Measurements from ENCODE around the gene NR6A1. TPM values are rescaled to one million over a fixed set of nuclear protein-coding genes. Genes with fewer than 3 reads are reported as not detected.

Gene NR6A1
- total RNA-seq, 2 experiments from 2014 or later: 17.5 to 23.0 TPM

DNA sequence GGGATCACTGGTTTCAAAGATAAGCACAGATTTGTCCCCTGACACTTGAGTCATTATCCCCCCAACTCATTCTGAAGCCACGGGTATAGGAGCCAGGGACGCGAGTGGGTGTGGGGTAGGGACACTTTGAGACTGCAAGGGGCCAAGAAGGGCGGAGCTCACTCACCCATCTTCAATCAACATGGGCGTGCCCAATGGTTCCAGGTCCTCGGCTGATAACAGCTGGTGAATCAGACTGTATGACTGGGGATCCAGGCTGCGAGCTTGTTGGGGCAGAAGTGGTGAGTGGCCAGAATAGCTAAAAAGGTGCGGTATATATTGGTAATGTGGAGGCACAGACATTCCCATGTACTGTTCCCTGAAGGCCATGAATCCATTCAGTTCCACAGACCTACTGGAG, 233.2 kb downstream of the NR6A1 start:
- no peaks in the 10 kb centered on the region for H3K4me1 ChIP-seq (ENCODE audit: insufficient read depth, low read length, poor library complexity, severe bottlenecking)
- POLR2A ChIA-PET: no interaction called here
- peaks cover 51% of the 10 kb centered on the region for H3K36me3 ChIP-seq (ENCODE audit: insufficient read depth, low read length)
- CTCF ChIA-PET (ENCODE audit: unreplicated experiment): no interaction called here
- H3K27ac ChIP-seq (ENCODE audit: low read depth, low read length, poor library complexity, severe bottlenecking): no peak overlapping the region
- H2AFZ ChIP-seq (ENCODE audit: low read length): no peak overlapping the region
- no peaks in the 10 kb centered on the region for H3K9me3 ChIP-seq (ENCODE audit: low read length)
- TF ChIP-seq EZH2phosphoT487 (IDR thresholded peaks at IDR 0.05; ENCODE audit: borderline replicate concordance, low read depth, low read length): no peak
- TF ChIP-seq, protein P1, sequence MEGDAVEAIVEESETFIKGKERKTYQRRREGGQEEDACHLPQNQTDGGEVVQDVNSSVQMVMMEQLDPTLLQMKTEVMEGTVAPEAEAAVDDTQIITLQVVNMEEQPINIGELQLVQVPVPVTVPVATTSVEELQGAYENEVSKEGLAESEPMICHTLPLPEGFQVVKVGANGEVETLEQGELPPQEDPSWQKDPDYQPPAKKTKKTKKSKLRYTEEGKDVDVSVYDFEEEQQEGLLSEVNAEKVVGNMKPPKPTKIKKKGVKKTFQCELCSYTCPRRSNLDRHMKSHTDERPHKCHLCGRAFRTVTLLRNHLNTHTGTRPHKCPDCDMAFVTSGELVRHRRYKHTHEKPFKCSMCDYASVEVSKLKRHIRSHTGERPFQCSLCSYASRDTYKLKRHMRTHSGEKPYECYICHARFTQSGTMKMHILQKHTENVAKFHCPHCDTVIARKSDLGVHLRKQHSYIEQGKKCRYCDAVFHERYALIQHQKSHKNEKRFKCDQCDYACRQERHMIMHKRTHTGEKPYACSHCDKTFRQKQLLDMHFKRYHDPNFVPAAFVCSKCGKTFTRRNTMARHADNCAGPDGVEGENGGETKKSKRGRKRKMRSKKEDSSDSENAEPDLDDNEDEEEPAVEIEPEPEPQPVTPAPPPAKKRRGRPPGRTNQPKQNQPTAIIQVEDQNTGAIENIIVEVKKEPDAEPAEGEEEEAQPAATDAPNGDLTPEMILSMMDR (conservative IDR thresholded peaks at IDR 0.05; ENCODE audit: low read length): no peak
- no peak overlapping the region for H3K4me2 ChIP-seq (ENCODE audit: low read length)
- no peaks in the 10 kb centered on the region for H3K9me2 ChIP-seq (ENCODE audit: insufficient read depth, low read length)
- no peak overlapping the region for H3K4me3 ChIP-seq (ENCODE audit: low read depth, low read length, poor library complexity, severe bottlenecking)
- H3K79me2 ChIP-seq (ENCODE audit: insufficient read depth, low read depth, low read length): no peaks in the 10 kb centered on the region
- H4K20me1 ChIP-seq (ENCODE audit: insufficient read depth, low read length): no peaks in the 10 kb centered on the region
- no peak for DNase-seq (ENCODE audit: low spot score)
- intact Hi-C loops (cut with micrococcal nuclease; ENCODE audit: unreplicated experiment): no loop called here
- no TSS peak for BruUV-seq (replicated peaks)

GRCh38 chr9:124535846-124536245, 235.3 kb downstream of the NR6A1 start:
- intact Hi-C loops (cut with micrococcal nuclease; ENCODE audit: unreplicated experiment): loop anchor here (1.0 kb wide), 1 partner anchor 117 kb away; no protein-coding TSS in a partner anchor
- TF ChIP-seq EZH2phosphoT487 (IDR thresholded peaks at IDR 0.05; ENCODE audit: borderline replicate concordance, low read depth, low read length): no peak
- TF ChIP-seq, protein P1 (conservative IDR thresholded peaks at IDR 0.05; ENCODE audit: low read length): no peak
- CTCF ChIA-PET (ENCODE audit: unreplicated experiment): interaction anchor here (0.6 kb wide), 1 partner anchor 554 kb away, joined by 4 read pairs; no protein-coding TSS in a partner anchor

GRCh38 chr9:124532897-124533296, 238.2 kb downstream of the NR6A1 start:
- H3K9me2 ChIP-seq (ENCODE audit: insufficient read depth, low read length): no peaks in the 10 kb centered on the region
- no peak overlapping the region for H3K4me2 ChIP-seq (ENCODE audit: low read length)
- H3K79me2 ChIP-seq (ENCODE audit: insufficient read depth, low read depth, low read length): no peaks in the 10 kb centered on the region
- no peak overlapping the region for H3K27ac ChIP-seq (ENCODE audit: low read depth, low read length, poor library complexity, severe bottlenecking)
- CTCF ChIA-PET (ENCODE audit: unreplicated experiment): interaction anchor here (0.5 kb wide), 1 partner anchor 57 kb away, joined by 3 read pairs; no protein-coding TSS in a partner anchor
- no peaks in the 10 kb centered on the region for H4K20me1 ChIP-seq (ENCODE audit: insufficient read depth, low read length)
- H3K9me3 ChIP-seq (ENCODE audit: low read length): no peaks in the 10 kb centered on the region
- no peak overlapping the region for H2AFZ ChIP-seq (ENCODE audit: low read length)
- H3K4me1 ChIP-seq (ENCODE audit: insufficient read depth, low read length, poor library complexity, severe bottlenecking): no peaks in the 10 kb centered on the region
- intact Hi-C loops (cut with micrococcal nuclease; ENCODE audit: unreplicated experiment): no loop called here
- no peak for TF ChIP-seq EZH2phosphoT487 (IDR thresholded peaks at IDR 0.05; ENCODE audit: borderline replicate concordance, low read depth, low read length)
- TF ChIP-seq, protein P1 (conservative IDR thresholded peaks at IDR 0.05; ENCODE audit: low read length): no peak
- BruUV-seq (replicated peaks): no TSS peak
- POLR2A ChIA-PET: no interaction called here
- peaks cover 38% of the 10 kb centered on the region for H3K36me3 ChIP-seq (ENCODE audit: insufficient read depth, low read length)
- DNase-seq (ENCODE audit: low spot score): no peak
- no peak overlapping the region for H3K4me3 ChIP-seq (ENCODE audit: low read depth, low read length, poor library complexity, severe bottlenecking)

More at GRCh38 chr9:124535846-124536245, 235.3 kb downstream of the NR6A1 start:
- Histone ChIP-seq H3K79me2 (ENCODE audit: insufficient read depth, low read depth, low read length) (no peaks in the 10 kb centered on the region), H4K20me1 (ENCODE audit: insufficient read depth, low read length) (no peaks in the 10 kb centered on the region), H3K9me3 (ENCODE audit: low read length) (no peaks in the 10 kb centered on the region), H3K36me3 (ENCODE audit: insufficient read depth, low read length) (peaks cover 53% of the 10 kb centered on the region), H3K4me1 (ENCODE audit: insufficient read depth, low read length, poor library complexity, severe bottlenecking) (no peaks in the 10 kb centered on the region), H3K9me2 (ENCODE audit: insufficient read depth, low read length) (no peaks in the 10 kb centered on the region), H2AFZ (ENCODE audit: low read length) (no peak overlapping the region), H3K4me2 (ENCODE audit: low read length) (no peak overlapping the region), H3K4me3 (ENCODE audit: low read depth, low read length, poor library complexity, severe bottlenecking) (no peak overlapping the region), H3K27ac (ENCODE audit: low read depth, low read length, poor library complexity, severe bottlenecking) (no peak overlapping the region)
- POLR2A ChIA-PET: interaction anchor here (0.7 kb wide), 1 partner anchor 1183 kb away, joined by 6 read pairs; no protein-coding TSS in a partner anchor
- DNase-seq (ENCODE audit: low spot score): no peak
- no TSS peak for BruUV-seq (replicated peaks)
